SH-SY5Y (cell line): Measurements from ENCODE around the gene NKX6-2.

Experiments used
- GATA2 ChIP-seq: IDR thresholded peaks from 2 replicates; pipeline ENCODE4 v1.6.1; 2011; ENCODE audit warnings: mild to moderate bottlenecking, low read depth, low read length
- GATA3 ChIP-seq: IDR thresholded peaks from 2 replicates; pipeline ENCODE4 v1.6.1; 2011; ENCODE audit warnings: low read depth, mild to moderate bottlenecking, low read length, moderate library complexity

DNA sequence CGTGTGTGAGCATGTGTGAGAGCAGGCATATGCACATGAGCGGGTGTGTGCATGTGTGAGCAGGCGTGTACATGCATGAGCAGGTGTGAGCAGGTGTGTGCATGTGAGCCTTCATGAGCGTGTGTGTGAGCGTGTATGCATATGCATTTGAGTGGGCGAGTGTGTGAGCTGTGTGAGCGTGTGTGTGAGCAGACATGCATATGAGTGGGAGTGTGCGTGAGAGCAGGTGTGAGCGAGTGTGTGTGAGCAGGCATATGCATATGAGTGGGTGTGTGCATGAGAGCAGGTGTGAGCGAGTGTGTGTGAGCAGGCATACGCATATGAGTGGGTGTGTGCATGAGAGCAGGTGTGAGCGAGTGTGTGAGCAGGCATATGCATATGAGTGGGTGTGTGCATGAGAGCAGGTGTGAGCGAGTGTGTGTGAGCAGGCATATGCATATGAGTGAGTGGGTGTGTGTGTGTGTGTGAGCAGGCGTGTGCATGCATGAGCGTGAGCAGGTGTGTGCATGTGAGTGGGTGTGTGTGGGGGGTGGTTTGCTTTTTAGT lies 30.7 kb downstream of the NKX6-2 start:
- no peak for TF ChIP-seq GATA2
- no peak for TF ChIP-seq GATA3
